ENCODE data around the gene POLD4. TPM values are rescaled to one million over a fixed set of nuclear protein-coding genes. Genes with fewer than 3 reads are reported as not detected.

The POLD4 gene
- total and polyA plus RNA-seq, 2 of the 13 experiments (the other 11 are each of a cell fraction or from before 2014, with no cell fraction given), result 10.5 to 27.4 TPM

DNA sequence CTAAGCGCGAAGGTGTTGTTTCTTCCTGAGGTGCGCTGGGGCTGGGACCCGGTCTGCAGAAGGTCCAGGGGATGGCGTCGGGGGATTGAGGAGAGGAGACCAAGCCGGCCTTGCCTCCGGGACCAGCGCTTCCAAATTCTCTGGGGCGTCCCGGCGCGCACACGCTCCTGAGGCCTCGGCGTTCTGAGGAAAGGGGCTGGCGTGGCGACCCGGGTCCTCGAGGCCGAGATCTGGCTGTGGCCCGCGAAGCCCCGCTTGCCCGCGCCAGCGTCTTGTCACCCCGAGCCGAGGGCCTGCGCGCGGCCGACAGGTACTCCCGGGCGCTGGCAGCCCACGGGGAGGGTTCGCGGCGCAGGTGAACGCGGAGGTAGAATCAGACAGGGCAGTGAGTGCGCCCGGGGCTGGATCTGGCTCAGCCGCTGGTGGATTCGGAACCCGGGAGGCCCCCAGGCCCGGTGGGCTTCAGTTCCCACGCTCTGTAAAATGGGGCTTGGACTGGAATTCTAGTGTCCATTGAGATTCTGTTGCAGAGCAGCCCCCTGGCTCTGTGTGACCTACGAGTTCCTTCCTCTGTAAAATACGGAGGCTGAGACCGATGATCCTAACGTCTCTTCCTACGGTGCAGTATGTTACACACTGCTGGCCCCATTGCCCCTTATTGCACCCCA is 35.3 kb downstream of the POLD4 start (continued):
- TF ChIP-seq RNF219 (CRISPR knock-in tag; IDR thresholded peaks at IDR 0.05) (peak; percentile 82; the same call in 1 of the 2 replicates), THRA (CRISPR knock-in tag; IDR thresholded peaks at IDR 0.05; ENCODE audit: borderline replicate concordance) (0 out of 2 replicates have a peak, but pooled peaks have one; percentile 1), POLR2A (IDR thresholded peaks at IDR 0.05; ENCODE audit: insufficient read depth in 1 of 2, low read depth in 2 of 2, low read length in 2 of 2) (no peak), GFI1 (CRISPR knock-in tag; IDR thresholded peaks at IDR 0.05; ENCODE audit: borderline replicate concordance) (peak; percentile 43; the same call in 1 of the 2 replicates), ZNF230 (CRISPR knock-in tag; IDR thresholded peaks at IDR 0.05) (no peak; the same call in 1 of the 2 replicates), NFE2 (CRISPR knock-in tag; IDR thresholded peaks at IDR 0.05) (no peak), ZNF749 (CRISPR knock-in tag; IDR thresholded peaks at IDR 0.05; ENCODE audit: borderline replicate concordance) (no peak), SIN3B (IDR thresholded peaks at IDR 0.05; ENCODE audit: low read length) (no peak), ZNF800 (CRISPR knock-in tag; IDR thresholded peaks at IDR 0.05) (peak; percentile 22; the same call in 1 of the 2 replicates), ZSCAN20 (CRISPR knock-in tag; IDR thresholded peaks at IDR 0.05; ENCODE audit: borderline replicate concordance) (peak; percentile 61; the same call in 1 of the 2 replicates), ZNF225 (CRISPR knock-in tag; IDR thresholded peaks at IDR 0.05) (peak; percentile 4; the same call in 1 of the 2 replicates), PAF1 (CRISPR knock-in tag; IDR thresholded peaks at IDR 0.05) (no peak), NR2F2 (IDR thresholded peaks at IDR 0.05; ENCODE audit: borderline replicate concordance, low read depth) (no peak)
- TF ChIP-seq, protein P1, sequence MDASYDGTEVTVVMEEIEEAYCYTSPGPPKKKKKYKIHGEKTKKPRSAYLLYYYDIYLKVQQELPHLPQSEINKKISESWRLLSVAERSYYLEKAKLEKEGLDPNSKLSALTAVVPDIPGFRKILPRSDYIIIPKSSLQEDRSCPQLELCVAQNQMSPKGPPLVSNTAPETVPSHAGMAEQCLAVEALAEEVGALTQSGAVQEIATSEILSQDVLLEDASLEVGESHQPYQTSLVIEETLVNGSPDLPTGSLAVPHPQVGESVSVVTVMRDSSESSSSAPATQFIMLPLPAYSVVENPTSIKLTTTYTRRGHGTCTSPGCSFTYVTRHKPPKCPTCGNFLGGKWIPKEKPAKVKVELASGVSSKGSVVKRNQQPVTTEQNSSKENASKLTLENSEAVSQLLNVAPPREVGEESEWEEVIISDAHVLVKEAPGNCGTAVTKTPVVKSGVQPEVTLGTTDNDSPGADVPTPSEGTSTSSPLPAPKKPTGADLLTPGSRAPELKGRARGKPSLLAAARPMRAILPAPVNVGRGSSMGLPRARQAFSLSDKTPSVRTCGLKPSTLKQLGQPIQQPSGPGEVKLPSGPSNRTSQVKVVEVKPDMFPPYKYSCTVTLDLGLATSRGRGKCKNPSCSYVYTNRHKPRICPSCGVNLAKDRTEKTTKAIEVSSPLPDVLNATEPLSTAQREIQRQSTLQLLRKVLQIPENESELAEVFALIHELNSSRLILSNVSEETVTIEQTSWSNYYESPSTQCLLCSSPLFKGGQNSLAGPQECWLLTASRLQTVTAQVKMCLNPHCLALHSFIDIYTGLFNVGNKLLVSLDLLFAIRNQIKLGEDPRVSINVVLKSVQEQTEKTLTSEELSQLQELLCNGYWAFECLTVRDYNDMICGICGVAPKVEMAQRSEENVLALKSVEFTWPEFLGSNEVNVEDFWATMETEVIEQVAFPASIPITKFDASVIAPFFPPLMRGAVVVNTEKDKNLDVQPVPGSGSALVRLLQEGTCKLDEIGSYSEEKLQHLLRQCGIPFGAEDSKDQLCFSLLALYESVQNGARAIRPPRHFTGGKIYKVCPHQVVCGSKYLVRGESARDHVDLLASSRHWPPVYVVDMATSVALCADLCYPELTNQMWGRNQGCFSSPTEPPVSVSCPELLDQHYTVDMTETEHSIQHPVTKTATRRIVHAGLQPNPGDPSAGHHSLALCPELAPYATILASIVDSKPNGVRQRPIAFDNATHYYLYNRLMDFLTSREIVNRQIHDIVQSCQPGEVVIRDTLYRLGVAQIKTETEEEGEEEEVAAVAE (CRISPR knock-in tag; IDR thresholded peaks at IDR 0.05; ENCODE audit: borderline replicate concordance), result 0 out of 2 replicates have a peak, but pooled peaks have one; percentile 1
- TF ChIP-seq, protein P2, sequence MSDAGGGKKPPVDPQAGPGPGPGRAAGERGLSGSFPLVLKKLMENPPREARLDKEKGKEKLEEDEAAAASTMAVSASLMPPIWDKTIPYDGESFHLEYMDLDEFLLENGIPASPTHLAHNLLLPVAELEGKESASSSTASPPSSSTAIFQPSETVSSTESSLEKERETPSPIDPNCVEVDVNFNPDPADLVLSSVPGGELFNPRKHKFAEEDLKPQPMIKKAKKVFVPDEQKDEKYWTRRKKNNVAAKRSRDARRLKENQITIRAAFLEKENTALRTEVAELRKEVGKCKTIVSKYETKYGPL (CRISPR knock-in tag; IDR thresholded peaks at IDR 0.05), result 0 out of 2 replicates have a peak, but pooled peaks have one; percentile 37
- TF ChIP-seq, protein P3, sequence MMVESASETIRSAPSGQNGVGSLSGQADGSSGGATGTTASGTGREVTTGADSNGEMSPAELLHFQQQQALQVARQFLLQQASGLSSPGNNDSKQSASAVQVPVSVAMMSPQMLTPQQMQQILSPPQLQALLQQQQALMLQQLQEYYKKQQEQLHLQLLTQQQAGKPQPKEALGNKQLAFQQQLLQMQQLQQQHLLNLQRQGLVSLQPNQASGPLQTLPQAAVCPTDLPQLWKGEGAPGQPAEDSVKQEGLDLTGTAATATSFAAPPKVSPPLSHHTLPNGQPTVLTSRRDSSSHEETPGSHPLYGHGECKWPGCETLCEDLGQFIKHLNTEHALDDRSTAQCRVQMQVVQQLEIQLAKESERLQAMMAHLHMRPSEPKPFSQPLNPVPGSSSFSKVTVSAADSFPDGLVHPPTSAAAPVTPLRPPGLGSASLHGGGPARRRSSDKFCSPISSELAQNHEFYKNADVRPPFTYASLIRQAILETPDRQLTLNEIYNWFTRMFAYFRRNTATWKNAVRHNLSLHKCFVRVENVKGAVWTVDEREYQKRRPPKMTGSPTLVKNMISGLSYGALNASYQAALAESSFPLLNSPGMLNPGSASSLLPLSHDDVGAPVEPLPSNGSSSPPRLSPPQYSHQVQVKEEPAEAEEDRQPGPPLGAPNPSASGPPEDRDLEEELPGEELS (CRISPR knock-in tag; IDR thresholded peaks at IDR 0.05), result no peak
